GM12878 (cell line): ENCODE measurements around the gene C1GALT1. TPM values are rescaled to one million over a fixed set of nuclear protein-coding genes. Genes with fewer than 3 reads are reported as not detected.

Experiments used
- ATAC-seq: fragments of 200-7000 bp; cut with Tn5 transposase; 3 replicates; pipeline ENCODE4 v1.9.1; 2020; ENCODE audit warnings: mild to moderate bottlenecking, moderate library complexity
- BruUV-seq: library from RNA; stranded (reverse); fragments of 400-500 nt; replicated peaks from 2 replicates; lab custom pipeline; 2021; lab: Mats Ljungman, UMichigan
- CTCF ChIA-PET: fragments of 300-600 bp; sonication (Branson Sonifier 250); formaldehyde crosslinking; extraction: SDS; loops from one replicate; lab custom pipeline; 2021; ENCODE audit warnings: inconsistent platforms; lab: Yijun Ruan, JAX
- POLR2A ChIA-PET: fragments of 350-600 bp; formaldehyde crosslinking; extraction: SDS; loops from one replicate; lab custom pipeline; 2021; ENCODE audit warnings: inconsistent platforms; lab: Charles Lee
- RAD21 ChIA-PET: fragments of 300-600 bp; sonication (Branson Sonifier 250); formaldehyde crosslinking; loops from one replicate; lab custom pipeline; 2023; ENCODE audit warnings: antibody characterized with exemption; ENCODE audit not compliant: unreplicated experiment; lab: Charles Lee
- SMC1A ChIA-PET: fragments of 300-600 bp; sonication (Branson Sonifier 250); formaldehyde crosslinking; loops from one replicate; lab custom pipeline; 2023; ENCODE audit not compliant: unreplicated experiment, uncharacterized antibody; lab: Charles Lee
- DNase-seq: peaks from one replicate; pipeline ENCODE4 v3.0.0-alpha.2; 2011; ENCODE audit warnings: low read depth, low spot score
- FAIRE-seq: peaks from 3 replicates; lab custom pipeline; 2011; peaks lifted over from hg19 to GRCh38; lab: Jason Lieb, UNC
- H2AFZ ChIP-seq: 2 replicates; pipeline ENCODE4 v1.6.0; 2011; ENCODE audit warnings: low read depth, low read length, control low read depth; ENCODE audit not compliant: control insufficient read depth
- H3K27ac ChIP-seq: 2 replicates; pipeline ENCODE4 v1.5.1; 2011; ENCODE audit warnings: control low read depth; ENCODE audit not compliant: control insufficient read depth, insufficient read depth
- H3K27me3 ChIP-seq, 2 experiments: replicated peaks in 1 of 2; 2 replicates each; pipeline versions ENCODE4 v1.6.0 to v1.6.1; 2011; ENCODE audit warnings: low read length in 1 of 2; ENCODE audit not compliant: control insufficient read depth in 2 of 2, insufficient read depth in 2 of 2
- H3K36me3 ChIP-seq, 2 experiments: 2 replicates each; pipeline ENCODE4 v1.5.1; 2011; ENCODE audit warnings: low read length in 1 of 2; ENCODE audit not compliant: control insufficient read depth in 2 of 2, insufficient read depth in 2 of 2
- H3K4me1 ChIP-seq: 2 replicates; pipeline ENCODE4 v1.6.1; 2011; ENCODE audit warnings: mild to moderate bottlenecking, low read length, moderate library complexity, mixed read lengths; ENCODE audit not compliant: control insufficient read depth, insufficient read depth
- H3K4me2 ChIP-seq: 2 replicates; pipeline ENCODE4 v1.6.0; 2011; ENCODE audit warnings: control low read depth; ENCODE audit not compliant: control insufficient read depth, insufficient read depth
- H3K4me3 ChIP-seq: fragments of 200-600 bp; sonication (generic); 2 replicates; pipeline ENCODE4 v1.5.1; 2016
- H3K79me2 ChIP-seq: 2 replicates; pipeline ENCODE4 v1.6.0; 2011; ENCODE audit warnings: low read length; ENCODE audit not compliant: control insufficient read depth, insufficient read depth
- H3K9ac ChIP-seq: 2 replicates; pipeline ENCODE4 v1.8.0; 2011; ENCODE audit warnings: low read length, control low read depth, mixed read lengths; ENCODE audit not compliant: control insufficient read depth, insufficient read depth
- H3K9me3 ChIP-seq: replicated peaks from 3 replicates; pipeline ENCODE4 v1.5.1; 2011; ENCODE audit warnings: mild to moderate bottlenecking, low read length; ENCODE audit not compliant: control insufficient read depth, insufficient read depth
- H4K20me1 ChIP-seq: 2 replicates; pipeline ENCODE4 v1.6.0; 2011; ENCODE audit not compliant: control insufficient read depth, insufficient read depth
- FOXK2 ChIP-seq: fragments of 450-650 bp; IDR thresholded peaks from 2 replicates; pipeline ENCODE4 v1.6.1; 2017; ENCODE audit warnings: mild to moderate bottlenecking, moderate library complexity
- FOXM1 ChIP-seq: IDR thresholded peaks from 2 replicates; pipeline ENCODE4 v1.6.1; 2012; ENCODE audit warnings: low read depth, mild to moderate bottlenecking, inconsistent platforms, low read length, moderate library complexity
- KLF5 ChIP-seq: fragments of 450-650 bp; IDR thresholded peaks from 2 replicates; pipeline ENCODE4 v1.6.1; 2014; ENCODE audit warnings: mild to moderate bottlenecking; ENCODE audit not compliant: partially characterized antibody
- MYB ChIP-seq: fragments of 150-350 bp; IDR thresholded peaks from 2 replicates; pipeline ENCODE4 v1.6.1; 2014; ENCODE audit warnings: mild to moderate bottlenecking, low read depth, low read length, borderline replicate concordance
- NFYB ChIP-seq: IDR thresholded peaks from 2 replicates; pipeline ENCODE4 v1.6.1; 2011; ENCODE audit warnings: low read depth, mild to moderate bottlenecking, low read length, improper control_type of control experiment, moderate library complexity; ENCODE audit not compliant: insufficient read depth
- NRF1 ChIP-seq: conservative IDR thresholded peaks from 2 replicates; pipeline ENCODE4 v1.6.1; 2011; ENCODE audit warnings: mild to moderate bottlenecking, low read depth, low read length, improper control_type of control experiment
- RAD21 ChIP-seq: IDR thresholded peaks from 2 replicates; pipeline ENCODE4 v1.6.1; 2011; ENCODE audit warnings: mild to moderate bottlenecking, low read depth, low read length, moderate library complexity; ENCODE audit not compliant: insufficient read depth
- SMARCA5 ChIP-seq: fragments of 450-650 bp; IDR thresholded peaks from 2 replicates; pipeline ENCODE4 v1.6.1; 2017; ENCODE audit warnings: mild to moderate bottlenecking
- SREBF1 ChIP-seq: IDR thresholded peaks from 2 replicates; pipeline ENCODE4 v1.6.1; 2012; ENCODE audit warnings: mild to moderate bottlenecking, low read length
- TCF7 ChIP-seq: IDR thresholded peaks from 2 replicates; pipeline ENCODE4 v1.6.1; 2014; ENCODE audit warnings: antibody characterized with exemption, borderline replicate concordance
- WGBS: methylation state at CpG from one replicate; pipeline ENCODE4 v1.1.6; 2016; ENCODE audit warnings: low lambda C conversion rate; ENCODE audit not compliant: insufficient replicate concordance, insufficient coverage; ENCODE audit errors: missing lambda C conversion rate; 5-methylcytosine and 5-hydroxymethylcytosine counted together
- in situ Hi-C: fragments of 300-500 bp; cut with MboI; formaldehyde crosslinking; loops from 9 replicates; pipeline ENCODE4 v1.14.3; 2018; ENCODE audit warnings: mixed read lengths
- intact Hi-C: fragments of 100-400 bp; cut with micrococcal nuclease; formaldehyde crosslinking; loops from one replicate; pipeline ENCODE4 v1.14.2; 2022; ENCODE audit not compliant: unreplicated experiment
- polyA plus RNA-seq, 11 experiments: library from polyadenylated mRNA; depleted of rRNA in 4 of 11; unstranded in 6 of 11; stranded (reverse) in 5 of 11; fragments of >200 nt; fragmentation: Nextera tagmentation in 4 of 11; fragmentation: Illumina TruSeq in 1 of 11; extraction: Ambion mirVana in 4 of 11; extraction: Trizol in 1 of 11; gene quantifications; 1 replicate in 1 of 11; 2 replicates in 10 of 11; pipeline versions ENCODE4 v1.2.1 to v1.2.3, GENCODE V29; 2011 to 2016; ENCODE audit warnings: inconsistent platforms in 2 of 11, missing spikeins in 2 of 11, low read depth in 1 of 11
- total RNA-seq, 4 experiments: library from RNA; depleted of rRNA in 3 of 4; stranded (reverse); fragments of >200 nt in 3 of 4; fragmentation: Illumina TruSeq in 1 of 4; extraction: Trizol in 1 of 4; gene quantifications; 2 replicates each; pipeline versions ENCODE4 v1.2.1 to v1.2.3, GENCODE V29; 2013 to 2021
- TF ChIP-seq, protein P1 (sequence below): fragments of 450-650 bp; IDR thresholded peaks from 2 replicates; pipeline ENCODE4 v1.6.1; 2017; ENCODE audit warnings: mild to moderate bottlenecking, moderate library complexity
- TF ChIP-seq, protein P2 (sequence below): fragments of 450-650 bp; IDR thresholded peaks from 2 replicates; pipeline ENCODE4 v1.6.1; 2016; ENCODE audit warnings: mild to moderate bottlenecking, moderate library complexity, borderline replicate concordance

Gene C1GALT1
- total and polyA plus RNA-seq, 10 of the 15 experiments (the other 5 are each of a cell fraction or from before 2014, with no cell fraction given): 1.6 to 25.0 (median 8.5) TPM

DNA sequence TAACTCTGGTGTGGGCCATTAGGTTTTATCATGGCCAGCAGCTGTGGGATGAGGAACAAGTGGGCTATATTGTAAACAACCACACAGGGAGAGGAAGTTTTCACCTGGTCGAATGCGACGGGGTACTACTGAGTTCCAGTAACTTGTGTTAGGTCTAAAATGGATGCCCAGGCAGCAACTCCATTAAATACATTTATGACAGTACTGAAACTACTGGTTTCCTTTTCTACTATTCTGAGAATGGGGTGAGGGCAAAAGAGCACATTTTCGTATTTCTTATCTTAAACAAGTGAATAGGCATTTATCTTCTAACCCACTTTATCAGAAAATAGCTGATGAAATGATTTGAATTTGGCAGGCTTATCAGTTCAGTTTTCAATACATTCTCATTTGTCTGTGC is 109.7 kb downstream of the C1GALT1 start:
- ChIA-PET POLR2A (no interaction called here), RAD21 (no interaction called here), SMC1A (interaction anchor here (1.0 kb wide), 1 partner anchor 23 kb away, joined by 3 read pairs; no protein-coding TSS in a partner anchor), CTCF (interaction anchor here (2.4 kb wide), 1 partner anchor 111 kb away, joined by 7 read pairs; no protein-coding TSS in a partner anchor)
- FAIRE-seq (no peak), DNase-seq (no peak), ATAC-seq (no peak; the same call in 2 of the 3 replicates)
- TF ChIP-seq MYB: no peak
- TF ChIP-seq SMARCA5: no peak
- no peak for TF ChIP-seq FOXM1
- no peak for TF ChIP-seq RAD21
- TF ChIP-seq, protein P1, sequence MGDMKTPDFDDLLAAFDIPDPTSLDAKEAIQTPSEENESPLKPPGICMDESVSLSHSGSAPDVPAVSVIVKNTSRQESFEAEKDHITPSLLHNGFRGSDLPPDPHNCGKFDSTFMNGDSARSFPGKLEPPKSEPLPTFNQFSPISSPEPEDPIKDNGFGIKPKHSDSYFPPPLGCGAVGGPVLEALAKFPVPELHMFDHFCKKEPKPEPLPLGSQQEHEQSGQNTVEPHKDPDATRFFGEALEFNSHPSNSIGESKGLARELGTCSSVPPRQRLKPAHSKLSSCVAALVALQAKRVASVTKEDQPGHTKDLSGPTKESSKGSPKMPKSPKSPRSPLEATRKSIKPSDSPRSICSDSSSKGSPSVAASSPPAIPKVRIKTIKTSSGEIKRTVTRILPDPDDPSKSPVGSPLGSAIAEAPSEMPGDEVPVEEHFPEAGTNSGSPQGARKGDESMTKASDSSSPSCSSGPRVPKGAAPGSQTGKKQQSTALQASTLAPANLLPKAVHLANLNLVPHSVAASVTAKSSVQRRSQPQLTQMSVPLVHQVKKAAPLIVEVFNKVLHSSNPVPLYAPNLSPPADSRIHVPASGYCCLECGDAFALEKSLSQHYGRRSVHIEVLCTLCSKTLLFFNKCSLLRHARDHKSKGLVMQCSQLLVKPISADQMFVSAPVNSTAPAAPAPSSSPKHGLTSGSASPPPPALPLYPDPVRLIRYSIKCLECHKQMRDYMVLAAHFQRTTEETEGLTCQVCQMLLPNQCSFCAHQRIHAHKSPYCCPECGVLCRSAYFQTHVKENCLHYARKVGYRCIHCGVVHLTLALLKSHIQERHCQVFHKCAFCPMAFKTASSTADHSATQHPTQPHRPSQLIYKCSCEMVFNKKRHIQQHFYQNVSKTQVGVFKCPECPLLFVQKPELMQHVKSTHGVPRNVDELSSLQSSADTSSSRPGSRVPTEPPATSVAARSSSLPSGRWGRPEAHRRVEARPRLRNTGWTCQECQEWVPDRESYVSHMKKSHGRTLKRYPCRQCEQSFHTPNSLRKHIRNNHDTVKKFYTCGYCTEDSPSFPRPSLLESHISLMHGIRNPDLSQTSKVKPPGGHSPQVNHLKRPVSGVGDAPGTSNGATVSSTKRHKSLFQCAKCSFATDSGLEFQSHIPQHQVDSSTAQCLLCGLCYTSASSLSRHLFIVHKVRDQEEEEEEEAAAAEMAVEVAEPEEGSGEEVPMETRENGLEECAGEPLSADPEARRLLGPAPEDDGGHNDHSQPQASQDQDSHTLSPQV: no peak
- TF ChIP-seq TCF7: no peak
- TF ChIP-seq KLF5: no peak
- TF ChIP-seq FOXK2: no peak
- TF ChIP-seq, protein P2, sequence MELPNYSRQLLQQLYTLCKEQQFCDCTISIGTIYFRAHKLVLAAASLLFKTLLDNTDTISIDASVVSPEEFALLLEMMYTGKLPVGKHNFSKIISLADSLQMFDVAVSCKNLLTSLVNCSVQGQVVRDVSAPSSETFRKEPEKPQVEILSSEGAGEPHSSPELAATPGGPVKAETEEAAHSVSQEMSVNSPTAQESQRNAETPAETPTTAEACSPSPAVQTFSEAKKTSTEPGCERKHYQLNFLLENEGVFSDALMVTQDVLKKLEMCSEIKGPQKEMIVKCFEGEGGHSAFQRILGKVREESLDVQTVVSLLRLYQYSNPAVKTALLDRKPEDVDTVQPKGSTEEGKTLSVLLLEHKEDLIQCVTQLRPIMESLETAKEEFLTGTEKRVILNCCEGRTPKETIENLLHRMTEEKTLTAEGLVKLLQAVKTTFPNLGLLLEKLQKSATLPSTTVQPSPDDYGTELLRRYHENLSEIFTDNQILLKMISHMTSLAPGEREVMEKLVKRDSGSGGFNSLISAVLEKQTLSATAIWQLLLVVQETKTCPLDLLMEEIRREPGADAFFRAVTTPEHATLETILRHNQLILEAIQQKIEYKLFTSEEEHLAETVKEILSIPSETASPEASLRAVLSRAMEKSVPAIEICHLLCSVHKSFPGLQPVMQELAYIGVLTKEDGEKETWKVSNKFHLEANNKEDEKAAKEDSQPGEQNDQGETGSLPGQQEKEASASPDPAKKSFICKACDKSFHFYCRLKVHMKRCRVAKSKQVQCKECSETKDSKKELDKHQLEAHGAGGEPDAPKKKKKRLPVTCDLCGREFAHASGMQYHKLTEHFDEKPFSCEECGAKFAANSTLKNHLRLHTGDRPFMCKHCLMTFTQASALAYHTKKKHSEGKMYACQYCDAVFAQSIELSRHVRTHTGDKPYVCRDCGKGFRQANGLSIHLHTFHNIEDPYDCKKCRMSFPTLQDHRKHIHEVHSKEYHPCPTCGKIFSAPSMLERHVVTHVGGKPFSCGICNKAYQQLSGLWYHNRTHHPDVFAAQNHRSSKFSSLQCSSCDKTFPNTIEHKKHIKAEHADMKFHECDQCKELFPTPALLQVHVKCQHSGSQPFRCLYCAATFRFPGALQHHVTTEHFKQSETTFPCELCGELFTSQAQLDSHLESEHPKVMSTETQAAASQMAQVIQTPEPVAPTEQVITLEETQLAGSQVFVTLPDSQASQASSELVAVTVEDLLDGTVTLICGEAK: no peak
- TF ChIP-seq NFYB: no peak
- no peak for TF ChIP-seq SREBF1
- TF ChIP-seq NRF1: no peak
- no peaks in the 10 kb centered on the region for H3K9me3 ChIP-seq
- H2AFZ ChIP-seq: no peak overlapping the region
- no peaks in the 10 kb centered on the region for H3K36me3 ChIP-seq
- H4K20me1 ChIP-seq: no peaks in the 10 kb centered on the region
- 58% methylated on average over 4 of the region's 4 CpGs for WGBS
- in situ Hi-C loops: no loop called here
- no TSS peak for BruUV-seq
- no peaks in the 10 kb centered on the region for H3K4me1 ChIP-seq
- no peak overlapping the region for H3K4me3 ChIP-seq
- intact Hi-C loops: loop anchor here (10.0 kb wide), 1 partner anchor 187 kb away; no protein-coding TSS in a partner anchor
- no peaks in the 10 kb centered on the region for H3K27me3 ChIP-seq
- no peak overlapping the region for H3K4me2 ChIP-seq
- H3K79me2 ChIP-seq: no peaks in the 10 kb centered on the region
- H3K9ac ChIP-seq: no peak overlapping the region
- no peak overlapping the region for H3K27ac ChIP-seq
